Measurements from ENCODE around the gene ACAP3.

- TF ChIP-seq BHLHE40 (IDR thresholded peaks at IDR 0.05; ENCODE audit: borderline replicate concordance) = no peak
- TF ChIP-seq FOXA1 (IDR thresholded peaks at IDR 0.05) = no peak
- no peak for TF ChIP-seq ELF4 (IDR thresholded peaks at IDR 0.05)
- no peak for TF ChIP-seq ZNF384 (IDR thresholded peaks at IDR 0.05)
- no peak for TF ChIP-seq NFRKB (IDR thresholded peaks at IDR 0.05)
- no peak for TF ChIP-seq SP1 (IDR thresholded peaks at IDR 0.05)
- no peak for TF ChIP-seq TARDBP (IDR thresholded peaks at IDR 0.05)
- TF ChIP-seq L3MBTL2 (conservative IDR thresholded peaks at IDR 0.05) = no peak
- TF ChIP-seq FOXK2 (IDR thresholded peaks at IDR 0.05) = no peak
Observed at GRCh38 chr1:1242461-1243265, 65.1 kb downstream of the ACAP3 start.

All from HEK293T (cell line).